NCI-H345 treated with DMSO at 0.1 percent for 48 hours (cell line): ENCODE data around the gene KBTBD8.

Source experiments
- DNase-seq: peaks from one replicate; lab custom pipeline; 2025; ENCODE audit not compliant: unreplicated experiment; lab: John Stamatoyannopoulos, UW

KBTBD8 gene

DNA sequence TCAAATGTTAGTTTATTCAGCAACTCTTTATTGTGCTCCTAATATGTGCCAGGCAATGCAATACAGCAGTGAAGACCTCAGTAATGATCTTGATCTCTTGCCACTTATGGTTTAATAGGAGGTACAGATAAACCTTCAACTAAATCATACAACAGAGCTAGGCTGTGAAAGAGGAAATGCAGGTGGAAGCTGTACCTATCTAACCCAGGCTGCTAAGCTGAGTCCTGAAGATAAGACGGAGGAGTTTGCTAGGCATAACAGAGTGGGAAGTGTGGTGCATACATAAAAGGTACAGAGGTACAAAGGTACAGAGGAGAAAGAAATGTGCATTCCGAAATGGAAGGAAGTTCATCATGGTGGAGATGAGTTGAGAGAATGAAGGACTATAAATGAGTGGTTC, 35.0 kb downstream of the KBTBD8 start:
- no peak for DNase-seq

DNA sequence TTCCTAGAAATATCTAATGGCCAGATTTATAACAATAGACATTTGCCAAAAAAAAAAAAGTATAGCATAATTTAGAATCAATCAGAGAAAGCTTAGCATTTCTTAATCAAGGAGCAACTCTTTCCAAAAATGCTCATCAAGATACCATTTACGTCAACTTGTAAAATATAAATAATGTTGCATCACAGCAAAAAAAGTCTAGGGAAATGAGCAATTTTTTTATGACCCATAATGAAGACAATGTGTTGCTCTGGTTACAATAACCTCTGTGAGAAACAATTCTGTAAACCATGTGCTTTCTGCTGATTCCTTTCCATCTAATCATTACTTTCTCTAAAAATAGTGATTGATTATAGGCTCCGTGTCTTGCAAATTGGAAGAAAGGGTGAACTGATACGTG, 36.3 kb downstream of the KBTBD8 start:
- no peak for DNase-seq

DNA sequence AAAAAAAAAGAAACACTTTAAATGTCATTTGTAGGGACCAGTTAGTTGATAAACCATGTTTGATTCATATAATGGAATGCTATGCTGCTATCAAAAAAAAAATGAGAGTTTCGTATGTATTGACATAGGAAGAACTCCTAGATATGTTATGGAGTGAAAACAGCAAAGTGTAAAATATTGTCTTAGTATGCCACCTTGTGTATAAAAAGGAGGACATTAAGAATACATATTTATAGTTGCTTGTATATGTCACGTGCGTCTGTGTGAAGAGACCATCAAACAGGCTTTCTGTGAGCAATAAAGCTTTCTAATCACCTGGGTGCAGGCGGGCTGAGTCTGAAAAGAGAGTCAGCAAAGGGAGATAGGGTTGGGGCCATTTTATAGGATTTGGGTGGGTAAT, 39.5 kb downstream of the KBTBD8 start:
- DNase-seq, result no peak

DNA sequence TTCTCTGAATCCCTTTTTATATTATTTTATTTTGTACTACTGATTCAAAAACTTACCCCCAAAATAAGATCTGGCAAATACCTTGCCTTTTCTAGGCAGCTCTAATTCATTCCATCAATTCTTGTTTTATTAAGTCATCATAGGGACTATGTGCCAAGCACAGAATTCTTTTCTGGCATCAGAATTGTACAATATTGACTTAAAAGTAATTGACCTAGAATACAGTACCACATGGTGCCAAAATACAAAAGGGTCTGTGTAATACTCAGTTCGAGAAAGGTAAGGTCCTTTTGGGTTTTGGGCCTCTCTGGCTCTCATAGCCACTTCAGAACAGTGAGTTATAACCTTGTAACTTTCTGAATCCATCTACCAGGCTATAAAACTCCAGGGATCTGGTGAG, 46.2 kb downstream of the KBTBD8 start:
- DNase-seq, result no peak

DNA sequence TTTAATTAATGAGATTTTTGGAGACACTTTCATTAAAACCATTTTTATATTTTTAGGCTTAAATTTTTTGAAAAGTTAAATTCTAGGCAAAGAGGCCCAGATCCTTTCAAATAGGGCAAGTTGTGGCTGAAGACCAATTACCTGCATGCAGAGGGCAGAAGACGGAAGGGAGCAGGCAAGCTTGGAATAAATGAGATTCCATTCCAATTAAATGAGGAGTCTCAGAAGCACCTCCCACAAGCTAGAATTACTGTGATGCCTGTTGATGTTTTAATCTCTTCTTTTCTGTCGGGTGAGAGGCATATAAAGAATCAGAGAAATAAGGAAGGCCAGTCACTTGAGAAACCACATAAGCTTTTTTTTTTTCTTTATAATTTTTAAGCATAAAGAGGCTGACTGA, 46.8 kb downstream of the KBTBD8 start:
- no peak for DNase-seq

DNA sequence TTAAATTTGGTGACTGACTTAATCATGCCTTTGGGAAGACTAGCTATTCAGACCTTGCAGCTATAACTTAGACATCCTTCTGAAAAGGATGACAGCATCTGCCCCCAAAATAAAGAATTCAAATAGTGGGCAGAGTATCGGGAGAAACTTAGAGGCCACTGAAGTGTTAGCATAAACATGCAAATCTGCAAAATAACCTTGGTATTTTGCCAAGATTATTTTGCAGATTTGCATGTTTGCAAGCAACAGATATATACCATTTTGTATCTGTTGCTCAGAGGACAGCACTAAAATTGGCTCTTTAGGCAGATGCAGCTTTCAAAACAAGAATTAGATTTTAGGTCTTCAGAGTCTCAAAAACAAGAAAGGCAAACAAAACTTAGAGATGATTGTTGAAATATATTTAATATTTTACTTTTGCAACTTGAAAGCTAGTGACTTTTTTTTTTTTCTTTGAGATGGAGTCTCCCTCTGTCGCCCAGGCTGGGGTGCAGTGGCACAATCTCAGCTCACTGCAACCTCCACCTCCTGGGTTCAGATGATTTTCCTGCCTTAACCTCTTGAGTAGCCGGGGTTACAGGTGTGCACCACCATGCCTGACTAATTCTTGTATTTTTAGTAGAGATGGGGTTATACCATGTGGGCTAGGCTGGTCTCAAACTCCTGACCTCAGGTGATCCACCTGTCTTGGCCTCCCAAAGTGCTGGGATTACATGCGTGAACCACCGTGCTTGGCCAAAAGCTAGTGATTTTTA, 47.8 kb downstream of the KBTBD8 start:
- DNase-seq, result no peak

DNA sequence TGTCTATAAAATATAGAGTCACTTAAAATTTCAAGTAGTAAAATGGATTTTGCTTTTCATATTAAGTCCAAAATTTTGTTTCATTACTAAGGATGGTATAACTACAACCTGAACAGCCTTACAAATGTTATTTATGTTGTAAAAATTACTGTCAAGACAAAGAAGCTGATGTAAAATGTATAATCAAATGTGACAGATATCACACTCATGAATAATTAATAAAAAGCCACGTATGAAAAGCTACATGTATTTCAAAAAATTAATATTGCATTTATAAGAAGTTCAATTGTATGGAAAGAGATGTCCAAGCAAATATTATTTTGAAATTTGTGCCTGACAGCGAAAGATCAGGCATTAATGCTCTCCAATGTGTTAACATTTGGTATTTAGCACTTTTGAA, 48.9 kb downstream of the KBTBD8 start:
- DNase-seq, result no peak

DNA sequence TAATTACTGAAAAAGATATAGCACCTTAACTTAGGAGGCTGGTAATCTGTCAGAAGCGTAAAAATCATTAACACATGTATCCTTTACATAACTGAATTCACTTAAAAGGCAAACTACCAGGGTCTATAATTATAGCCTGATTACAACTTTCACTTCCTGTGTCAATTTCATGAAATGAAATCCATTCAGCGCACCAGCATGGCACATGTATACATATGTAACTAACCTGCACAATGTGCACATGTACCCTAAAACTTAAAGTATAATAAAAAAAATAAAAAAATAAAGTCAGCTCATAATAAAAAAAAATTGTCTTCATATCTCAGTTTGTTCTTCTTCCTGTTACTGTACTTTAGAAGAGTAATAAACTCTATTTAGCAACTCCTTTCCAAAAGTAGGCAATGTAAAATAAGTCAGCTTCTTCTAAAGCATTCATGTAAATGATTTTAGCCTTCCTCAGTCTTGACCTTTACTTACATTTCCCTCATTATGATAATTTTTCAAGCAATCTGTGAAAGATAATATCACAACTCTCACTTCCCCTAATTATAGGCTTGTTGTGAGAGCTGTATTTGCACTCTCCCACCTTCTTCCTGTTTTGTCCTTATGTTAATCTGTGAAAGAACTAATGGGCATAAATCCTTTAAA, 50.1 kb downstream of the KBTBD8 start:
- DNase-seq, result no peak

DNA sequence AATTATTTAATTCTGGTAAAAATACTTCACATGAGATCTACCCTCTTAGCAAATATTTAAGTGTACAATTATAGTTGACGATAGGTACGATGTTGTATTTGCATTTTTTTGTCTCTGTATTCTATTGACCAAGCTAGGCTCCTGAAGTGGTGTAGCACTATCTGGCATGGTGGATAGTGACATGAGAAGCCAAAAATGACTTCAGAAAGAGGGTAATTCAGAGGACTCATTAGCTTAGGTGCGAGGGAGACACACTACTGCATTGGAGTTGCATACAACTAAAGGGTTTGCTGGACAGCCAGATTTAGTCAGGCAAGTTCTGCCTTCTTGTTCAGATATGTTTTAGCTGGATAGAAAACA, 50.6 kb downstream of the KBTBD8 start:
- no peak for DNase-seq

DNA sequence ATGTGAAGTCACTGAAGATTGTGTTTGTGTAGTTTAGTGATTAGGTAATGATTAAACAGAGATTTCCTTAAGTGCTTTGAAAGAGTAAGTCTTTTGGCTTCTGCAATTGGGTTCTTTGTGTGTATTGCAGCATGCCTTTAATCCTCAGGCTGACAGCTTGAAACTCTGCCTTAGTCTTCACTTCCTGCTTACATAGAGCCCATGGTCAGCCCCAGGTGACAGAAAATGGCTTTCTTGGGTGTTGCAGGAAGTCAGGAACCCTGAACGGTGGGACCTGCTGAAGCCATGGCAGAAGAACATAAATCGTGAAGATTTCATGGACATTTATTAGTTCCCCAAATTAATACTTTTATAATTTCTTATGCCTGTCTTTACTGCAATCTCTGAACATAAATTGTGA, 61.3 kb downstream of the KBTBD8 start:
- DNase-seq, result no peak
